ENCODE measurements around the gene TRIM46. TPM values are rescaled to one million over a fixed set of nuclear protein-coding genes. Genes with fewer than 3 reads are reported as not detected.
"Not testable (repeated sequence)": the region's sequence is repeated elsewhere in the genome, so short reads cannot be mapped to it uniquely, and the experiment has no call there.

Gene TRIM46
- total RNA-seq, 1 donor from 2014 or later = 15.2 TPM

GRCh38 chr1:155200920-155201319 is 27.3 kb downstream of the TRIM46 start:
- intact Hi-C loops (cut with micrococcal nuclease) = no loop called here

- intact Hi-C loops (cut with micrococcal nuclease) = no loop called here
Measured at GRCh38 chr1:155202198-155202597, 28.5 kb downstream of the TRIM46 start.

GRCh38 chr1:155202731-155203515 is 29.3 kb downstream of the TRIM46 start:
- intact Hi-C loops (cut with micrococcal nuclease) = no loop called here

GRCh38 chr1:155205035-155205434 is 31.4 kb downstream of the TRIM46 start:
- intact Hi-C loops (cut with micrococcal nuclease) = no loop called here

- intact Hi-C loops (cut with micrococcal nuclease) = loop anchor here (1.0 to 2.0 kb wide), 2 partner anchors 20 to 29 kb away; no protein-coding TSS in a partner anchor
Measured at GRCh38 chr1:155205969-155206593, 32.4 kb downstream of the TRIM46 start.

GRCh38 chr1:155206891-155207805 is 33.5 kb downstream of the TRIM46 start:
- intact Hi-C loops (cut with micrococcal nuclease) = loop anchor here (1.0 to 2.0 kb wide), 4 partner anchors 13 to 116 kb away; no protein-coding TSS in a partner anchor

GRCh38 chr1:155207806-155208540 is 34.3 kb downstream of the TRIM46 start, which contains the start of gene THBS3:
TSS of gene THBS3 (minus strand) at chr1:155207897. CDS start at chr1:155207876, 21 bp downstream.
- intact Hi-C loops (cut with micrococcal nuclease) = loop anchor here (1.0 to 2.0 kb wide), 4 partner anchors 14 to 115 kb away; no protein-coding TSS in a partner anchor

- intact Hi-C loops (cut with micrococcal nuclease) = loop anchor here (2.0 kb wide), 1 partner anchor 36 kb away; no protein-coding TSS in a partner anchor
Measured at GRCh38 chr1:155208541-155209311, 35.1 kb downstream of the TRIM46 start, which contains the start of gene MTX1. TSS of gene MTX1 (plus strand) at chr1:155208695. CDS start at chr1:155208805, 110 bp downstream.

GRCh38 chr1:155209312-155209721 is 35.7 kb downstream of the TRIM46 start:
- intact Hi-C loops (cut with micrococcal nuclease) = loop anchor here (2.0 kb wide), 1 partner anchor 35 kb away; no protein-coding TSS in a partner anchor

GRCh38 chr1:155210314-155211104 is 36.9 kb downstream of the TRIM46 start:
- intact Hi-C loops (cut with micrococcal nuclease) = no loop called here

GRCh38 chr1:155211381-155212050 is 37.9 kb downstream of the TRIM46 start:
- intact Hi-C loops (cut with micrococcal nuclease) = not testable (repeated sequence)

- intact Hi-C loops (cut with micrococcal nuclease) = not testable (repeated sequence)
Measured at GRCh38 chr1:155212051-155212440, 38.4 kb downstream of the TRIM46 start.

GRCh38 chr1:155214702-155215101 is 41.1 kb downstream of the TRIM46 start:
- intact Hi-C loops (cut with micrococcal nuclease) = not testable (repeated sequence)

- intact Hi-C loops (cut with micrococcal nuclease) = no loop called here
Measured at GRCh38 chr1:155218854-155219591, 45.4 kb downstream of the TRIM46 start.

- intact Hi-C loops (cut with micrococcal nuclease) = no loop called here
Measured at GRCh38 chr1:155219592-155220031, 46.0 kb downstream of the TRIM46 start.

GRCh38 chr1:155220211-155220965 is 46.7 kb downstream of the TRIM46 start:
- intact Hi-C loops (cut with micrococcal nuclease) = not testable (repeated sequence)

- intact Hi-C loops (cut with micrococcal nuclease) = no loop called here
Measured at GRCh38 chr1:155223047-155223446, 49.4 kb downstream of the TRIM46 start.

Data from T-helper 2 cell treated with Interferon-gamma antibody and Interleukin-4, amounts not matched to agents 100 ng/mL and 5 ng/mL, for 36 hours (primary cell).